IPS-NIHi7 (cell line): ENCODE data around the gene MYH11.

Experiments
- DNase-seq: peaks from one replicate; pipeline ENCODE4 v3.0.0; 2012; ENCODE audit warnings: mixed read lengths; ENCODE audit errors: extremely low spot score

The MYH11 gene

GRCh38 chr16:15778204-15778743 is 78.6 kb downstream of the MYH11 start:
- DNase-seq: no peak

- peak; percentile 84 for DNase-seq
These were observed 79.2 kb downstream of the MYH11 start for GRCh38 chr16:15777533-15778203.

GRCh38 chr16:15776572-15776971 is 80.3 kb downstream of the MYH11 start:
- DNase-seq: no peak

GRCh38 chr16:15775663-15776304 is 81.0 kb downstream of the MYH11 start:
- no peak for DNase-seq

GRCh38 chr16:15775209-15775608 is 81.6 kb downstream of the MYH11 start:
- DNase-seq: no peak

GRCh38 chr16:15773968-15774367 is 82.9 kb downstream of the MYH11 start:
- DNase-seq: no peak

- DNase-seq: no peak
These were observed 84.1 kb downstream of the MYH11 start for GRCh38 chr16:15772579-15773293.

GRCh38 chr16:15771694-15772093 is 85.1 kb downstream of the MYH11 start:
- no peak for DNase-seq

GRCh38 chr16:15770512-15770911 is 86.3 kb downstream of the MYH11 start:
- no peak for DNase-seq

- DNase-seq: no peak
These were observed 86.7 kb downstream of the MYH11 start for GRCh38 chr16:15770107-15770506.

- no peak for DNase-seq
These were observed 87.6 kb downstream of the MYH11 start for GRCh38 chr16:15769239-15769638.

- no peak for DNase-seq
These were observed 88.6 kb downstream of the MYH11 start for GRCh38 chr16:15768201-15768600.

GRCh38 chr16:15766918-15767317 is 89.9 kb downstream of the MYH11 start:
- no peak for DNase-seq

GRCh38 chr16:15765880-15766279 is 90.9 kb downstream of the MYH11 start:
- DNase-seq: peak; percentile 63

GRCh38 chr16:15765116-15765515 is 91.7 kb downstream of the MYH11 start:
- no peak for DNase-seq

GRCh38 chr16:15764112-15764511 is 92.7 kb downstream of the MYH11 start:
- DNase-seq: no peak

- no peak for DNase-seq
These were observed 96.7 kb downstream of the MYH11 start for GRCh38 chr16:15760129-15760528.

- DNase-seq: no peak
These were observed 97.8 kb downstream of the MYH11 start for GRCh38 chr16:15759070-15759469.

- DNase-seq: no peak
These were observed 99.1 kb downstream of the MYH11 start for GRCh38 chr16:15757630-15758251.

GRCh38 chr16:15757077-15757386 is 99.8 kb downstream of the MYH11 start:
- no peak for DNase-seq

- no peak for DNase-seq
These were observed 101.8 kb downstream of the MYH11 start for GRCh38 chr16:15754821-15755534.
